Endothelial cell of umbilical vein (primary cell): Measurements from ENCODE around the gene ACP2. TPM values are rescaled to one million over a fixed set of nuclear protein-coding genes. Genes with fewer than 3 reads are reported as not detected.

Experiments used
- BruUV-seq: library from RNA; stranded (reverse); fragments of 400-500 nt; replicated peaks from 2 replicates; lab custom pipeline; 2021; lab: Mats Ljungman, UMichigan
- CTCF ChIA-PET: fragments of 300-600, 350-600 bp; sonication (Branson Sonifier 250); formaldehyde crosslinking; loops from one replicate; lab custom pipeline; 2021; ENCODE audit warnings: antibody characterized with exemption, inconsistent platforms; lab: Charles Lee
- POLR2A ChIA-PET: fragments of 300-600, 350-600 bp; sonication (Branson Sonifier 250); formaldehyde crosslinking; loops from one replicate; lab custom pipeline; 2021; ENCODE audit warnings: antibody characterized with exemption, inconsistent platforms; lab: Charles Lee
- DNase-seq: peaks from one replicate; pipeline ENCODE4 v3.0.0-alpha.2; 2011; ENCODE audit warnings: low read depth, low spot score
- FAIRE-seq: peaks from 2 replicates; lab custom pipeline; 2011; peaks lifted over from hg19 to GRCh38; lab: Jason Lieb, UNC
- H2AFZ ChIP-seq: 2 replicates; pipeline ENCODE4 v1.6.0; 2012; ENCODE audit warnings: low read depth, low read length, control low read depth, inconsistent platforms
- H3K27ac ChIP-seq: 2 replicates; pipeline ENCODE4 v1.5.1; 2011; ENCODE audit warnings: low read depth, mild to moderate bottlenecking, control low read depth, low read length, moderate library complexity; ENCODE audit not compliant: insufficient read depth
- H3K27me3 ChIP-seq, 2 experiments: 2 replicates each; pipeline versions ENCODE4 v1.6.0 to v1.6.1; 2011; ENCODE audit warnings: low read length in 2 of 2, mixed read lengths in 1 of 2; ENCODE audit not compliant: control insufficient read depth in 2 of 2, insufficient read depth in 2 of 2
- H3K36me3 ChIP-seq, 2 experiments: 2 replicates in 1 of 2; 3 replicates in 1 of 2; pipeline ENCODE4 v1.5.1; 2011; ENCODE audit warnings: low read length in 2 of 2, mild to moderate bottlenecking in 1 of 2, moderate library complexity in 1 of 2; ENCODE audit not compliant: control insufficient read depth in 2 of 2, insufficient read depth in 2 of 2; ENCODE audit errors: extremely low read depth in 1 of 2
- H3K4me1 ChIP-seq: 3 replicates; pipeline ENCODE4 v1.5.1; 2011; ENCODE audit warnings: mild to moderate bottlenecking, low read length; ENCODE audit not compliant: control insufficient read depth, insufficient read depth; ENCODE audit errors: extremely low read depth
- H3K4me2 ChIP-seq: 2 replicates; pipeline ENCODE4 v1.6.1; 2011; ENCODE audit warnings: low read length, control low read depth, mixed read lengths; ENCODE audit not compliant: insufficient read depth
- H3K4me3 ChIP-seq, 3 experiments: fragments of 200-600 bp in 1 of 3; sonication (generic), shearing (Covaris generic) in 1 of 3; replicated peaks in 1 of 3; 2 replicates each; pipeline ENCODE4 v1.5.1; 2011 to 2016; ENCODE audit warnings: control low read depth in 3 of 3, low read length in 3 of 3, mild to moderate bottlenecking in 2 of 3, inconsistent platforms in 1 of 3, low read depth in 1 of 3, moderate library complexity in 1 of 3; ENCODE audit not compliant: insufficient read depth in 1 of 3
- H3K79me2 ChIP-seq: 2 replicates; pipeline ENCODE4 v1.6.0; 2012; ENCODE audit warnings: low read length, inconsistent platforms; ENCODE audit not compliant: control insufficient read depth, insufficient read depth
- H3K9ac ChIP-seq: replicated peaks from 2 replicates; pipeline ENCODE3; 2011; ENCODE audit warnings: low read length, control low read depth; ENCODE audit not compliant: insufficient read depth; ENCODE audit errors: extremely low read depth
- H3K9me1 ChIP-seq: replicated peaks from 3 replicates; pipeline ENCODE4 v1.6.0; 2011; ENCODE audit warnings: mild to moderate bottlenecking, low read length; ENCODE audit not compliant: control insufficient read depth, insufficient read depth; ENCODE audit errors: extremely low read depth
- H3K9me3 ChIP-seq: replicated peaks from 2 replicates; pipeline ENCODE4 v1.5.1; 2012; ENCODE audit warnings: low read length, inconsistent platforms; ENCODE audit not compliant: control insufficient read depth, insufficient read depth
- H4K20me1 ChIP-seq: replicated peaks from 2 replicates; pipeline ENCODE3; 2011; ENCODE audit warnings: mild to moderate bottlenecking, low read length; ENCODE audit not compliant: control insufficient read depth, insufficient read depth; ENCODE audit errors: extremely low read depth
- FOS ChIP-seq: IDR thresholded peaks from 2 replicates; pipeline ENCODE4 v1.6.1; 2011; ENCODE audit warnings: mild to moderate bottlenecking, low read length, moderate library complexity, borderline replicate concordance; ENCODE audit not compliant: insufficient read depth
- POLR2A ChIP-seq: IDR thresholded peaks from 2 replicates; pipeline ENCODE4 v1.6.1; 2012; ENCODE audit warnings: low read depth, mild to moderate bottlenecking, control low read depth, low read length
- POLR2AphosphoS5 ChIP-seq: IDR thresholded peaks from 2 replicates; pipeline ENCODE4 v1.6.1; 2012; ENCODE audit warnings: low read depth, mild to moderate bottlenecking, control low read depth, low read length, moderate library complexity; ENCODE audit not compliant: insufficient read depth
- dilution Hi-C: fragments of 300-500 bp; cut with MboI; formaldehyde crosslinking; loops from one replicate; pipeline ENCODE4 v1.15.0; 2019; ENCODE audit warnings: low sequenced_read_pairs; ENCODE audit not compliant: extremely low pct_ligation_motif_present
- intact Hi-C: fragments of 100-400 bp; cut with micrococcal nuclease; formaldehyde crosslinking; loops from one replicate; pipeline ENCODE4 v1.10.0; 2022
- polyA plus RNA-seq, 4 experiments: library from polyadenylated mRNA; depleted of rRNA in 3 of 4; stranded (reverse) in 3 of 4; unstranded in 1 of 4; fragments of >200 nt; gene quantifications; 2 replicates each; pipeline versions ENCODE4 v1.2.1 to v1.2.3, GENCODE V29; 2011 to 2012; ENCODE audit warnings: missing spikeins in 1 of 4
- total RNA-seq: library from RNA; stranded (reverse); gene quantifications from 2 replicates; pipeline ENCODE4 v1.2.3, GENCODE V29; 2021
- TF ChIP-seq, protein P1 (sequence below), 2 donors: IDR thresholded peaks; 1 replicate in 1 of 2; 2 replicates in 1 of 2; pipeline ENCODE4 v1.5.1; 2011; ENCODE audit warnings: low read length in 2 of 2, mild to moderate bottlenecking in 2 of 2, moderate library complexity in 2 of 2, control low read depth in 1 of 2, inconsistent platforms in 1 of 2, low read depth in 1 of 2; ENCODE audit not compliant: insufficient read depth in 1 of 2; ENCODE audit errors: extremely low read depth in 1 of 2

ACP2 gene
- total and polyA plus RNA-seq, 2 donors (not counting 3 experiments of a cell fraction or from before 2014, with no cell fraction given): 35.6 to 49.2 TPM

GRCh38 chr11:47215366-47215910, 33.2 kb downstream of the ACP2 start:
- peak overlapping the region; percentile 87 for H3K27ac ChIP-seq
- no peaks in the 10 kb centered on the region for H3K36me3 ChIP-seq
- no peaks in the 10 kb centered on the region for H3K27me3 ChIP-seq
- ChIA-PET CTCF (interaction anchor here (0.5 to 3.6 kb wide), 14 partner anchors 11 to 140 kb away, joined by 3 to 19 read pairs (median 8); partner anchors contain the start of gene ACP2), POLR2A (interaction anchor here (1.4 to 2.4 kb wide), 4 partner anchors 11 to 33 kb away, joined by 5 to 15 read pairs (median 7); partner anchors contain the start of gene ACP2)
- TSS peak; percentile 67 for BruUV-seq
- dilution Hi-C loops: no loop called here
- H3K4me2 ChIP-seq: peak overlapping the region; percentile 85
- H3K79me2 ChIP-seq: peaks cover 34% of the 10 kb centered on the region
- H3K9me3 ChIP-seq: no peaks in the 10 kb centered on the region
- no peaks in the 10 kb centered on the region for H3K9me1 ChIP-seq
- peaks cover 37% of the 10 kb centered on the region for H3K4me1 ChIP-seq
- intact Hi-C loops: loop anchor here (2.0 kb wide), 2 partner anchors 29 to 39 kb away; partner anchors contain the start of gene PACSIN3
- DNase-seq: no peak
- H2AFZ ChIP-seq: no peak overlapping the region
- no peak for TF ChIP-seq POLR2AphosphoS5
- TF ChIP-seq FOS: no peak
- TF ChIP-seq, protein P1, sequence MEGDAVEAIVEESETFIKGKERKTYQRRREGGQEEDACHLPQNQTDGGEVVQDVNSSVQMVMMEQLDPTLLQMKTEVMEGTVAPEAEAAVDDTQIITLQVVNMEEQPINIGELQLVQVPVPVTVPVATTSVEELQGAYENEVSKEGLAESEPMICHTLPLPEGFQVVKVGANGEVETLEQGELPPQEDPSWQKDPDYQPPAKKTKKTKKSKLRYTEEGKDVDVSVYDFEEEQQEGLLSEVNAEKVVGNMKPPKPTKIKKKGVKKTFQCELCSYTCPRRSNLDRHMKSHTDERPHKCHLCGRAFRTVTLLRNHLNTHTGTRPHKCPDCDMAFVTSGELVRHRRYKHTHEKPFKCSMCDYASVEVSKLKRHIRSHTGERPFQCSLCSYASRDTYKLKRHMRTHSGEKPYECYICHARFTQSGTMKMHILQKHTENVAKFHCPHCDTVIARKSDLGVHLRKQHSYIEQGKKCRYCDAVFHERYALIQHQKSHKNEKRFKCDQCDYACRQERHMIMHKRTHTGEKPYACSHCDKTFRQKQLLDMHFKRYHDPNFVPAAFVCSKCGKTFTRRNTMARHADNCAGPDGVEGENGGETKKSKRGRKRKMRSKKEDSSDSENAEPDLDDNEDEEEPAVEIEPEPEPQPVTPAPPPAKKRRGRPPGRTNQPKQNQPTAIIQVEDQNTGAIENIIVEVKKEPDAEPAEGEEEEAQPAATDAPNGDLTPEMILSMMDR (IDR thresholded peaks at IDR 0.05; ENCODE audit: extremely low read depth in 1 of 2, insufficient read depth in 1 of 2, low read depth in 1 of 2, low read length in 2 of 2): no peak
- no peak for TF ChIP-seq POLR2A
- no peaks in the 10 kb centered on the region for H4K20me1 ChIP-seq
- peak overlapping the region; percentile 58 to 80 (median 64) for H3K4me3 ChIP-seq
- peak overlapping the region; percentile 93 for H3K9ac ChIP-seq
- no peak for FAIRE-seq
